NCI-H1092 (cell line): ENCODE data around the gene SEMA3E.
"Not testable (repeated sequence)": the region's sequence is repeated elsewhere in the genome, so short reads cannot be mapped to it uniquely, and the experiment has no call there.

Experiments used
- DNase-seq: peaks from one replicate; lab custom pipeline; 2025; lab: John Stamatoyannopoulos, UW

SEMA3E gene

DNA sequence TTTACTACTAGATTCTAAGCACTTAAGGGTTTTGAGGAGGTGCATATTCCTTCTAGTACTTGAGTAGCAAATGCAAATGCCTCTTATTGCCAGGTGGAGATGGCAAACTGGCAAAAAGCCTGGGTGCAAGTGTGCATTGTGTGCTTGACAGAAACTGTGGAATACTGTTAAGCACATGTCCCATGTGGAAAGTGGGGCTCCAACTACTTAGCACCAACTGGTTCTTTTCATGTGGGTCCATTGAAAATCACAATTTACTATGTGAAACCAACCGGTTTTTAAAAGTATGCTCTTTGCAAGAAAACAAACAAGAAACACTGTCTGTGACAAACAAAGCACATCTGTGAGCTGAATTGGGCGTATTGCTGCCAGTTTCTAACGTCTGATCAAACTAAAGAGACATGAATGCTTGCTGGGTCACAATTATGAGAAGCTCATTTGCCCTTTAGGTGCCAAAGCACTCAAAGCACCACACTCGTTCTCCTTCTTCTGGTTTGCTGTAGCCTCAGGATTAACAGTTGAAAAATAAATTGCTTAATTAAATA is 197.4 kb downstream of the SEMA3E start:
- DNase-seq: peak; percentile 78

GRCh38 chr7:83449781-83450180 is 199.2 kb downstream of the SEMA3E start:
- DNase-seq: no peak

GRCh38 chr7:83447681-83448080 is 201.3 kb downstream of the SEMA3E start:
- DNase-seq: no peak

- DNase-seq: no peak
These were observed 202.8 kb downstream of the SEMA3E start for GRCh38 chr7:83446102-83446669.

DNA sequence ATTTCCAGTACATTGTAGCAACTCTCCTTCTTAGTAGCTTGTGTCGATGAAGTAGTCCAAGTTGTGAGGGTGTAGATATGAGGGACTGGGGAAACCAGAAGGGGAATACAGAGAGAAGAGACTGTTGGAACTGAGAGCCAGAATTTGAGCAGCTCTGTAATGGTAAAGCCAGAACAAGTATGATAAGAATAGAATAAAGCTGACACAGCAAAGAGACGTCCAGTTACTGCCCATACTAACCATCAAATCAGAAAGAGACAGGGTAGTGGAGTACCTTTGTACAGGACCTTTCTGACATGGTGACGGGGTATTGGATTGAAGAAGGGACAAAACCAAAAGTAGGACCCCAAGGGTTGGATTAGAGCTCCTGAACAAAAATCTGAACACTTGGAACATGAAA is 206.0 kb downstream of the SEMA3E start:
- DNase-seq: no peak

GRCh38 chr7:83439026-83439425 is 209.9 kb downstream of the SEMA3E start:
- DNase-seq: no peak

- DNase-seq: not testable (repeated sequence)
These were observed 218.7 kb downstream of the SEMA3E start for GRCh38 chr7:83430289-83430688.

DNA sequence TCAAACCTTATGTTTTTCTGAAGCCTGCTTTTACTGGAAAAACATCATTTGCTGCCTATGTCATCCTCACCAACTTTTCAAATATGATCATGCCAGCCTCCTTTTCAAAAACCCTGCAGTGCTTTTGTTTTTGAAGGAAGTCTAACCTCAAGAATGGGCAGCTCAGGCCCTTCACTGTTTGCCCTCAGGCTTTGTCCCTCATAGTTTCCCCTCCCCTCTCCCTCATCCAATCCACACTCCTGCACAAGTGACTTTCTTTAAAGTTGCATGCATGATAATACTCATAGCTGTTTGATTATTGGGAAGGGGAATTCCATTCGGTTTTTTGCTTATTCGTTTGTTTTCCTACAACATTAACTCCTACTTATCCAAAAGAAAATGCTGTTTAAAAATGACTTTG is 219.4 kb downstream of the SEMA3E start:
- DNase-seq: no peak

- DNase-seq: no peak
These were observed 221.1 kb downstream of the SEMA3E start for GRCh38 chr7:83427884-83428283.

DNA sequence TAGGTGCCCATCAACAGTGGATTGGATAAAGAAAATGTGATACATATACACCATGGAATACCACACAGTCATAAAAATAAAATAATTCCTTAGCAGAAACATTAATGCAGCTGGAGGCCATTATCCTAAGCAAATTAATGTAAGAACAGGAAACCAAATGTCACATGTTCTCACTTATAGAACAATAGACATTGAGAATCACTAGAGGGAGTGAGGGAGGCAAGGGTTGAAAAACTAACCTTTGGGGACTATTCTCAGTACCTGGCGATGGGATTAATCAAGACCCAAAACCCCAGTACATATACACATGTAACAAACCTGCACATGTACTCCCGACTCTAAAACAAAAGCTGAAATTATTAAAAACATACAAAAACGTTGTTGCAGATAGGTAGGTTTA is 222.6 kb downstream of the SEMA3E start:
- no peak for DNase-seq

GRCh38 chr7:83419013-83419412 is 229.9 kb downstream of the SEMA3E start:
- DNase-seq: no peak

DNA sequence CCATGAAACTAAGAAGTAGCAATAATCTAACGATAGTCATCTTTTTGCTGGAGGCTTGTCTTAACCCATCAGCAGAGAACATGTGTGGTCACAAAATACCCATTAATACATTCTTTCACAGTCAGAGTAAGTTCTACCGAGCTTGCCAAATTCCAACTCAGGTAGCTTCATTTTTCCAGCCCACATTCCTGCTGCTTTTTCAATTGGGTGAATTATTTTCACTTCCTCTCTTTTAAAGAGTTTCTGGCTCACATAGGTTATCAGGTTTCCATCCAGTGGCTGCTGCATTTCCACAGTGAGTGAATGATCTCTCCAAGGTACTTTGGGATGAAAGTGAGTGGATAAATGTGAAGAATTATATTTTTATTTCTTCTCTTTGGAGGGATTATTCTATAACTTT is 233.1 kb downstream of the SEMA3E start:
- DNase-seq: no peak

DNA sequence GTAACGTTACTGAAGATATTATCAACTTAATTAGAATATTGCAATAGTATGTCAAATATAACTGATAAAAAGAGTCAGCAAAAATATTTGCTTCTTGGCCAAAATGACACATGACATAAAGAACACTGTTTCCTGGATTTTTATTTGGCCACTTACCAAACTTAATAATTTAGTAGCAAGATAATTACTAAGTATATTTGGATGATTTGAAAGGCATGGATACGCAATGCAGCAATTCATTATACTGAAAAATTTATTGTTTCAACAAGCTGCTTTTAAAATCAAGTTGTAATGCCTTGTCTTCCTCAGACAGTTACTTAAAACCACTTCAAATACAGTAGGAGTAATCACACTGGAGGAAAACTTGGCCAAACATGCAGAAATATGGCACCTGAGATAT is 234.0 kb downstream of the SEMA3E start:
- no peak for DNase-seq

GRCh38 chr7:83413831-83414230 is 235.1 kb downstream of the SEMA3E start:
- peak; percentile 58 for DNase-seq

GRCh38 chr7:83413424-83413823 is 235.5 kb downstream of the SEMA3E start:
- no peak for DNase-seq

DNA sequence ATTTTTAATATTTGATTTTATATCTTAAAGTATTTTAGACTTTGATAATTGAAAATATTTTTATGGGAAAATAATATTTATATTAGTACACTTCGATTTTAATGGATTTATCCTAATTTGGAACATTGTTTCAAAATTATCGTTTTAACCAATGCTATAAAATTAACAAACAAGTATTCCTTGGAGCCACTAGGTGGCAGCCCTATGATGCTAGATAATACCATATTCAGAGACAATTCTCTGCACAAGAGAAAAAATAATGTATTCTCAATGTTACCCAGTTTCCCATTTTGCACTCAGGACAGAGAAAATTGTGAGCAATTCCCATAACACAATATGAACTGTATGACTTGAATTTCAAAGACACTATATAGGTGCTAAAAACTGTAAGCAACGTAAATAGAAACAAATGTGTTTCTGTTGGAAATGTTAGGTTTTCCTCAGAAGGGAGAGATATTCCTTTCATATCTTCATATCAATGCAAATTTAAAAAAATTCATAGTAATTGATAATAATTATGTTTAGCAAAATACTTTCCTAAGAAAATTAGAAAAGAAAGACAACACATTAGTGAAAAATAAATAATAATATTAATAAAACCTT is 237.8 kb downstream of the SEMA3E start:
- peak; percentile 61 for DNase-seq

- no peak for DNase-seq
These were observed 254.2 kb downstream of the SEMA3E start for GRCh38 chr7:83394776-83395175.

GRCh38 chr7:83388436-83388835 is 260.5 kb downstream of the SEMA3E start:
- DNase-seq: no peak

- no peak for DNase-seq
These were observed 282.3 kb downstream of the SEMA3E start for GRCh38 chr7:83366629-83367028.

- no peak for DNase-seq
These were observed 283.2 kb downstream of the SEMA3E start for GRCh38 chr7:83365746-83366145.

- DNase-seq: peak; percentile 54
These were observed 285.9 kb downstream of the SEMA3E start for GRCh38 chr7:83362871-83363550.

DNA sequence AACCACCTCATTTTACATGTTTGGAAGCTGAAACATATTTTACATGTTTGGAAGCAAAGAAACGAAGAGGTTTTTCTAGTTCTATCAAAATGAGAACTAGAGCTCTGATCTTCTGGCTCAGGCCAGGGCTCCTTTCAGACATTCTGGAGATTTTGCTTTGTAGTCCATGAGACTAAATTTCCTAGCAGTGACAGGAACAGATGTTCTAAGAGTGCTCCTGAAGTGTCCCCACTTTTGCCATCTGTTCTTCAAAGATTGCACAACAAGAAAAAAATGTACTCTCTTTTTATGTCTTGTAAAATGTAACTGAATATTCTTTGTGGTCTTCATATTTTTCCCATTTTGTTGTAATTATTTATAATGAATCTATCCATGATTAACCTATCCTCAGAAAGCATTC is 289.8 kb downstream of the SEMA3E start:
- no peak for DNase-seq

DNA sequence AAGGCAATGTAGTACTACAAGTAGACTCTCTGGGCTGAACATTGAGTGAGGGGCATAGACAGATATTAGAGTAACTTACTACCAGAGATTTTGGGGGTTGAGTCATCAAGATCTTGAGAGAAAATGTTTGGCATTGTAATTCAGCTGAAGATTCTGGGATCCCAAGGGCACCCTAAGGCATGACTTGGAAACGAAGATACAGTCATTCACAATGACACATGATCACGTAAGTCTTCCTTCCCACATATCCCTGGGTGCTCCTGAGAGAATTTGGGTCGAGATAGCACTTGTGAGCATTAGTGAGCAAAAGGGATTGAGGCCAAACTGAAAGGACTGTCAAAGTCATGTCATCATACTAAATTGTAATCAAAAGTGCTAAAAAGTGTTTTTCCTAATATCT is 293.8 kb downstream of the SEMA3E start:
- no peak for DNase-seq
